IMR-90 (cell line): ENCODE measurements around the gene ZNF611. TPM values are rescaled to one million over a fixed set of nuclear protein-coding genes. Genes with fewer than 3 reads are reported as not detected.

Experiments used
- ATAC-seq: fragments of 200-7000 bp; cut with Tn5 transposase; 2 replicates; pipeline ENCODE4 v1.9.1; 2020; ENCODE audit warnings: low read depth, mild to moderate bottlenecking, moderate library complexity
- BruUV-seq: library from RNA; stranded (reverse); fragments of 400-500 nt; replicated peaks from 2 replicates; lab custom pipeline; 2021; lab: Mats Ljungman, UMichigan
- CTCF ChIA-PET: fragments of 300-600 bp; formaldehyde crosslinking; extraction: SDS; loops from one replicate; lab custom pipeline; 2021; ENCODE audit warnings: antibody characterized with exemption; lab: Yijun Ruan, JAX
- POLR2A ChIA-PET: fragments of 300-600 bp; sonication (Branson Sonifier 250); formaldehyde crosslinking; loops from one replicate; lab custom pipeline; 2022; ENCODE audit warnings: antibody characterized with exemption; ENCODE audit not compliant: unreplicated experiment; lab: Charles Lee
- DNase-seq: peaks from one replicate; pipeline ENCODE4 v3.0.0; 2013
- H2AFZ ChIP-seq: replicated peaks from 2 replicates; pipeline ENCODE3; 2013; ENCODE audit warnings: low read length, mild to moderate bottlenecking; ENCODE audit not compliant: poor library complexity
- H2AK5ac ChIP-seq: 2 replicates; pipeline ENCODE4 v1.6.1; 2013; ENCODE audit warnings: low read depth, low read length, inconsistent platforms
- H2AK9ac ChIP-seq: replicated peaks from 2 replicates; pipeline ENCODE3; 2013; ENCODE audit warnings: mild to moderate bottlenecking, low read depth, low read length, moderate library complexity; ENCODE audit not compliant: poor library complexity
- H2BK120ac ChIP-seq: 2 replicates; pipeline ENCODE4 v1.6.1; 2013; ENCODE audit warnings: low read depth, low read length, inconsistent platforms
- H2BK15ac ChIP-seq: 3 replicates; pipeline ENCODE4 v1.6.1; 2013; ENCODE audit warnings: low read depth, low read length, inconsistent platforms
- H2BK20ac ChIP-seq: 2 replicates; pipeline ENCODE4 v1.6.1; 2013; ENCODE audit warnings: low read depth, mild to moderate bottlenecking, inconsistent platforms, low read length, moderate library complexity
- H2BK5ac ChIP-seq: 2 replicates; pipeline ENCODE4 v1.6.1; 2013; ENCODE audit warnings: mild to moderate bottlenecking, low read depth, low read length, inconsistent platforms; ENCODE audit not compliant: poor library complexity, severe bottlenecking
- H3K14ac ChIP-seq: replicated peaks from 2 replicates; pipeline ENCODE4 v1.6.1; 2013; ENCODE audit warnings: low read depth, low read length, inconsistent platforms
- H3K18ac ChIP-seq: 2 replicates; pipeline ENCODE4 v1.6.1; 2013; ENCODE audit warnings: low read depth, low read length, control low read depth
- H3K23ac ChIP-seq: 2 replicates; pipeline ENCODE4 v1.6.1; 2013; ENCODE audit warnings: low read depth, low read length, inconsistent platforms
- H3K27ac ChIP-seq: 2 replicates; pipeline ENCODE4 v1.5.1; 2013; ENCODE audit warnings: mild to moderate bottlenecking, control low read depth, low read length; ENCODE audit not compliant: insufficient read depth
- H3K27me3 ChIP-seq: 2 replicates; pipeline ENCODE4 v1.6.1; 2013; ENCODE audit warnings: low read length; ENCODE audit not compliant: control insufficient read depth, insufficient read depth
- H3K36me3 ChIP-seq: 2 replicates; pipeline ENCODE4 v1.6.1; 2013; ENCODE audit warnings: low read length, mixed read lengths; ENCODE audit not compliant: control insufficient read depth, insufficient read depth
- H3K4ac ChIP-seq: 2 replicates; pipeline ENCODE4 v1.6.1; 2013; ENCODE audit warnings: low read depth, low read length, inconsistent platforms
- H3K4me1 ChIP-seq: 2 replicates; pipeline ENCODE4 v1.6.1; 2013; ENCODE audit warnings: low read length, mixed read lengths; ENCODE audit not compliant: control insufficient read depth, insufficient read depth
- H3K4me2 ChIP-seq: 2 replicates; pipeline ENCODE4 v1.6.1; 2013; ENCODE audit warnings: low read depth, mild to moderate bottlenecking, control low read depth, low read length, moderate library complexity
- H3K4me3 ChIP-seq: 2 replicates; pipeline ENCODE4 v1.5.1; 2013; ENCODE audit warnings: low read depth, mild to moderate bottlenecking, control low read depth, low read length, moderate library complexity; ENCODE audit not compliant: insufficient read depth
- H3K56ac ChIP-seq: 2 replicates; pipeline ENCODE4 v1.6.1; 2013; ENCODE audit warnings: low read length, inconsistent platforms; ENCODE audit not compliant: insufficient read depth; ENCODE audit errors: extremely low read depth
- H3K79me1 ChIP-seq, 2 experiments: 2 replicates each; pipeline ENCODE4 v1.6.1; 2013; ENCODE audit warnings: low read length in 2 of 2, inconsistent platforms in 1 of 2, low read depth in 1 of 2
- H3K9ac ChIP-seq: 2 replicates; pipeline ENCODE4 v1.6.1; 2013; ENCODE audit warnings: low read depth, low read length, control low read depth
- H3K9me1 ChIP-seq: 2 replicates; pipeline ENCODE4 v1.6.1; 2013; ENCODE audit warnings: low read length, inconsistent platforms; ENCODE audit not compliant: insufficient read depth
- H3K9me3 ChIP-seq: 2 replicates; pipeline ENCODE4 v1.6.1; 2013; ENCODE audit warnings: low read length; ENCODE audit not compliant: control insufficient read depth, insufficient read depth
- H4K20me1 ChIP-seq: 2 replicates; pipeline ENCODE4 v1.6.1; 2013; ENCODE audit warnings: low read length, inconsistent platforms; ENCODE audit not compliant: insufficient read depth
- H4K5ac ChIP-seq: 2 replicates; pipeline ENCODE4 v1.6.1; 2013; ENCODE audit warnings: mild to moderate bottlenecking, low read depth, low read length, control low read depth
- H4K8ac ChIP-seq, 2 experiments: 2 replicates each; pipeline ENCODE4 v1.6.1; 2013; ENCODE audit warnings: low read depth in 2 of 2, low read length in 2 of 2, control low read depth in 1 of 2, inconsistent platforms in 1 of 2
- H4K91ac ChIP-seq: 2 replicates; pipeline ENCODE4 v1.6.1; 2013; ENCODE audit warnings: low read depth, low read length, inconsistent platforms; ENCODE audit not compliant: insufficient read depth
- BHLHE40 ChIP-seq: fragments of 150-350 bp; IDR thresholded peaks from 2 replicates; pipeline ENCODE4 v1.6.1; 2016; ENCODE audit warnings: mild to moderate bottlenecking, low read depth, low read length
- CEBPB ChIP-seq: IDR thresholded peaks from 2 replicates; pipeline ENCODE4 v1.6.1; 2012; ENCODE audit warnings: low read depth, low read length, improper control_type of control experiment
- CHD1 ChIP-seq: IDR thresholded peaks from 2 replicates; pipeline ENCODE4 v1.6.1; 2012; ENCODE audit warnings: low read depth, low read length, improper control_type of control experiment
- FOS ChIP-seq: fragments of 150-350 bp; IDR thresholded peaks from 2 replicates; pipeline ENCODE4 v1.6.1; 2016; ENCODE audit warnings: low read depth, low read length
- MAFK ChIP-seq: IDR thresholded peaks from 2 replicates; pipeline ENCODE4 v1.6.1; 2012; ENCODE audit warnings: low read depth, low read length, improper control_type of control experiment
- MAZ ChIP-seq: IDR thresholded peaks from 2 replicates; pipeline ENCODE4 v1.6.1; 2012; ENCODE audit warnings: low read depth, mild to moderate bottlenecking, low read length, improper control_type of control experiment, moderate library complexity, borderline replicate concordance
- MXI1 ChIP-seq: IDR thresholded peaks from 2 replicates; pipeline ENCODE4 v1.6.1; 2012; ENCODE audit warnings: low read depth, mild to moderate bottlenecking, low read length, moderate library complexity, borderline replicate concordance
- NFE2L2 ChIP-seq: fragments of 150-350 bp; IDR thresholded peaks from 2 replicates; pipeline ENCODE4 v1.6.1; 2016; ENCODE audit warnings: low read depth, mild to moderate bottlenecking, low read length
- POLR2A ChIP-seq: IDR thresholded peaks from 2 replicates; pipeline ENCODE4 v1.6.1; 2012; ENCODE audit warnings: mild to moderate bottlenecking, low read depth, low read length
- RAD21 ChIP-seq: IDR thresholded peaks from 2 replicates; pipeline ENCODE4 v1.6.1; 2012; ENCODE audit warnings: low read length, improper control_type of control experiment
- RCOR1 ChIP-seq: IDR thresholded peaks from 2 replicates; pipeline ENCODE4 v1.6.1; 2012; ENCODE audit warnings: mild to moderate bottlenecking, low read length, improper control_type of control experiment; ENCODE audit not compliant: insufficient replicate concordance
- RFX5 ChIP-seq: IDR thresholded peaks from 2 replicates; pipeline ENCODE4 v1.8.0; 2012; ENCODE audit warnings: low read depth, mild to moderate bottlenecking, low read length, moderate library complexity
- SMC3 ChIP-seq: fragments of 150-350 bp; IDR thresholded peaks from 2 replicates; pipeline ENCODE4 v1.6.1; 2016; ENCODE audit warnings: low read depth, mild to moderate bottlenecking, antibody characterized with exemption, low read length, moderate library complexity
- WGBS, 2 experiments: methylation state at CpG; one replicate each; pipeline versions ENCODE4 v1.1.5 to v1.1.7; 2013; ENCODE audit warnings: missing lambda C conversion rate in 2 of 2; ENCODE audit not compliant: insufficient read length in 1 of 2; ENCODE audit errors: extremely low coverage in 2 of 2; 5-methylcytosine and 5-hydroxymethylcytosine counted together
- dilution Hi-C: fragments of 300-500 bp; cut with HindIII; formaldehyde crosslinking; loops from one replicate; pipeline ENCODE4 v1.14.3; 2018; ENCODE audit warnings: low sequenced_read_pairs; ENCODE audit not compliant: unreplicated experiment
- in situ Hi-C: fragments of 300-500 bp; cut with MboI; formaldehyde crosslinking; loops from 3 replicates; pipeline ENCODE4 v1.14.3; 2019; ENCODE audit warnings: low sequenced_read_pairs, inconsistent platforms, mixed read lengths
- intact Hi-C: fragments of 100-400 bp; cut with micrococcal nuclease; formaldehyde crosslinking; loops from 2 replicates; pipeline ENCODE4 v1.10.0; 2022
- polyA plus RNA-seq, 3 experiments: library from polyadenylated mRNA; depleted of rRNA; stranded (reverse); fragments of >200 nt; gene quantifications; 2 replicates each; pipeline ENCODE4 v1.2.3, GENCODE V29; 2012; ENCODE audit warnings: low replicate concordance in 1 of 3
- total RNA-seq: library from RNA; depleted of rRNA; stranded (reverse); fragments of >200 nt; gene quantifications from 2 replicates; pipeline ENCODE4 v1.2.3, GENCODE V29; 2012
- TF ChIP-seq, protein P1 (sequence below): fragments of 150-350 bp; IDR thresholded peaks from 2 replicates; pipeline ENCODE4 v1.6.1; 2017; ENCODE audit warnings: mild to moderate bottlenecking, antibody characterized with exemption, low read length, low read depth
- TF ChIP-seq, protein P2 (sequence below): fragments of 150-350 bp; IDR thresholded peaks from 2 replicates; pipeline ENCODE4 v1.6.1; 2016; ENCODE audit warnings: low read depth, mild to moderate bottlenecking, low read length, moderate library complexity, borderline replicate concordance
- TF ChIP-seq, protein P3 (sequence below): conservative IDR thresholded peaks from 2 replicates; pipeline ENCODE4 v1.5.1; 2012; ENCODE audit warnings: mild to moderate bottlenecking, low read depth, low read length, improper control_type of control experiment

The ZNF611 gene
- total and polyA plus RNA-seq, 2 of the 4 experiments (the other 2 are of a cell fraction): 3.8 to 8.8 TPM

DNA sequence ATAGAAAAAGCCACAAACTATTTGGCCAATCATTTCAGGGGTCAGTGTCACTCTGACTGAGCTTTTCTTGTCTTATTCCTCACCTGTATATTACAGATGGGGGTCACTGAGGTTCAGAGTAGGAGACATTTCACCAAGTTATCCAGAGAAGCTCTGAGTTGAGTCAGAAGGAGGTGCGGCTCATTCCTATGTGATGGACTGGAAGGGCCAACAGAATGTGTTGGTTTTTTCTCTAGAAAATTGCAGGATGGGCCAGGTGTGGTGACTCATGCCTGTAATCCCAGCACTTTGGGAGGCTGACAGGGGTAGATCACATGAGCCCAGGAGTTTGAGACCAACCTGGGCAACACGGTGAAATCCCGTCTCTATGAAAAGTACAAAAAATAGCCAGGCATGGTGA is 72.2 kb downstream of the ZNF611 start:
- peaks cover 22% of the 10 kb centered on the region for H3K36me3 ChIP-seq
- H2BK5ac ChIP-seq: no peak overlapping the region
- no peak overlapping the region for H2AFZ ChIP-seq
- no peak overlapping the region for H3K4me2 ChIP-seq
- H3K23ac ChIP-seq: no peak overlapping the region
- no peak overlapping the region for H3K9ac ChIP-seq
- H3K14ac ChIP-seq: no peak overlapping the region
- WGBS, 2 experiments: no CpG with 5 or more reads among the region's 3 CpGs
- no peak overlapping the region for H4K5ac ChIP-seq
- peaks cover 8% of the 10 kb centered on the region for H3K4me1 ChIP-seq
- intact Hi-C loops: no loop called here
- no peaks in the 10 kb centered on the region for H3K27me3 ChIP-seq
- peaks cover 11% of the 10 kb centered on the region; the same call in 1 of the 2 replicates for H4K20me1 ChIP-seq
- POLR2A ChIA-PET: no interaction called here
- dilution Hi-C loops: no loop called here
- H2AK9ac ChIP-seq: no peak overlapping the region
- H3K56ac ChIP-seq: no peak overlapping the region
- no peak for DNase-seq
- no peak overlapping the region for H3K4ac ChIP-seq
- no peak overlapping the region for H2BK15ac ChIP-seq
- no peak overlapping the region for H4K8ac ChIP-seq
- CTCF ChIA-PET: no interaction called here
- H3K79me1 ChIP-seq: peaks cover 32 to 72% of the 10 kb centered on the region in 2 experiments
- H2AK5ac ChIP-seq: no peak overlapping the region
- no peak overlapping the region for H4K91ac ChIP-seq
- in situ Hi-C loops: no loop called here
- H3K9me1 ChIP-seq: peaks cover 7% of the 10 kb centered on the region; the same call in 1 of the 2 replicates
- H2BK20ac ChIP-seq: no peak overlapping the region
- no peak overlapping the region for H2BK120ac ChIP-seq
- ATAC-seq: no peak
- no peak overlapping the region for H3K4me3 ChIP-seq
- no peaks in the 10 kb centered on the region for H3K9me3 ChIP-seq
- no TSS peak for BruUV-seq
- no peak overlapping the region for H3K27ac ChIP-seq
- TF ChIP-seq, protein P1, sequence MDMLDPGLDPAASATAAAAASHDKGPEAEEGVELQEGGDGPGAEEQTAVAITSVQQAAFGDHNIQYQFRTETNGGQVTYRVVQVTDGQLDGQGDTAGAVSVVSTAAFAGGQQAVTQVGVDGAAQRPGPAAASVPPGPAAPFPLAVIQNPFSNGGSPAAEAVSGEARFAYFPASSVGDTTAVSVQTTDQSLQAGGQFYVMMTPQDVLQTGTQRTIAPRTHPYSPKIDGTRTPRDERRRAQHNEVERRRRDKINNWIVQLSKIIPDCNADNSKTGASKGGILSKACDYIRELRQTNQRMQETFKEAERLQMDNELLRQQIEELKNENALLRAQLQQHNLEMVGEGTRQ: no peak
- no peak for TF ChIP-seq CEBPB
- no peak for TF ChIP-seq FOS
- no peak for TF ChIP-seq BHLHE40
- no peak for TF ChIP-seq SMC3
- no peak for TF ChIP-seq MAZ
- no peak for TF ChIP-seq MAFK
- TF ChIP-seq RAD21: no peak
- TF ChIP-seq RFX5: no peak
- no peak for TF ChIP-seq RCOR1
- TF ChIP-seq, protein P2, sequence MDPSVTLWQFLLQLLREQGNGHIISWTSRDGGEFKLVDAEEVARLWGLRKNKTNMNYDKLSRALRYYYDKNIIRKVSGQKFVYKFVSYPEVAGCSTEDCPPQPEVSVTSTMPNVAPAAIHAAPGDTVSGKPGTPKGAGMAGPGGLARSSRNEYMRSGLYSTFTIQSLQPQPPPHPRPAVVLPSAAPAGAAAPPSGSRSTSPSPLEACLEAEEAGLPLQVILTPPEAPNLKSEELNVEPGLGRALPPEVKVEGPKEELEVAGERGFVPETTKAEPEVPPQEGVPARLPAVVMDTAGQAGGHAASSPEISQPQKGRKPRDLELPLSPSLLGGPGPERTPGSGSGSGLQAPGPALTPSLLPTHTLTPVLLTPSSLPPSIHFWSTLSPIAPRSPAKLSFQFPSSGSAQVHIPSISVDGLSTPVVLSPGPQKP: no peak
- no peak for TF ChIP-seq CHD1
- TF ChIP-seq MXI1: no peak
- TF ChIP-seq POLR2A: no peak
- TF ChIP-seq, protein P3, sequence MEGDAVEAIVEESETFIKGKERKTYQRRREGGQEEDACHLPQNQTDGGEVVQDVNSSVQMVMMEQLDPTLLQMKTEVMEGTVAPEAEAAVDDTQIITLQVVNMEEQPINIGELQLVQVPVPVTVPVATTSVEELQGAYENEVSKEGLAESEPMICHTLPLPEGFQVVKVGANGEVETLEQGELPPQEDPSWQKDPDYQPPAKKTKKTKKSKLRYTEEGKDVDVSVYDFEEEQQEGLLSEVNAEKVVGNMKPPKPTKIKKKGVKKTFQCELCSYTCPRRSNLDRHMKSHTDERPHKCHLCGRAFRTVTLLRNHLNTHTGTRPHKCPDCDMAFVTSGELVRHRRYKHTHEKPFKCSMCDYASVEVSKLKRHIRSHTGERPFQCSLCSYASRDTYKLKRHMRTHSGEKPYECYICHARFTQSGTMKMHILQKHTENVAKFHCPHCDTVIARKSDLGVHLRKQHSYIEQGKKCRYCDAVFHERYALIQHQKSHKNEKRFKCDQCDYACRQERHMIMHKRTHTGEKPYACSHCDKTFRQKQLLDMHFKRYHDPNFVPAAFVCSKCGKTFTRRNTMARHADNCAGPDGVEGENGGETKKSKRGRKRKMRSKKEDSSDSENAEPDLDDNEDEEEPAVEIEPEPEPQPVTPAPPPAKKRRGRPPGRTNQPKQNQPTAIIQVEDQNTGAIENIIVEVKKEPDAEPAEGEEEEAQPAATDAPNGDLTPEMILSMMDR: no peak
- TF ChIP-seq NFE2L2: no peak
- no peak overlapping the region for H3K18ac ChIP-seq
